ENCODE measurements around the gene FAM107B. TPM values are rescaled to one million over a fixed set of nuclear protein-coding genes. Genes with fewer than 3 reads are reported as not detected.
"Not testable (repeated sequence)": the region's sequence is repeated elsewhere in the genome, so short reads cannot be mapped to it uniquely, and the experiment has no call there.

The FAM107B gene
- total and polyA plus RNA-seq, 7 donors, result 12.8 to 111 (median 15.0) TPM

DNA sequence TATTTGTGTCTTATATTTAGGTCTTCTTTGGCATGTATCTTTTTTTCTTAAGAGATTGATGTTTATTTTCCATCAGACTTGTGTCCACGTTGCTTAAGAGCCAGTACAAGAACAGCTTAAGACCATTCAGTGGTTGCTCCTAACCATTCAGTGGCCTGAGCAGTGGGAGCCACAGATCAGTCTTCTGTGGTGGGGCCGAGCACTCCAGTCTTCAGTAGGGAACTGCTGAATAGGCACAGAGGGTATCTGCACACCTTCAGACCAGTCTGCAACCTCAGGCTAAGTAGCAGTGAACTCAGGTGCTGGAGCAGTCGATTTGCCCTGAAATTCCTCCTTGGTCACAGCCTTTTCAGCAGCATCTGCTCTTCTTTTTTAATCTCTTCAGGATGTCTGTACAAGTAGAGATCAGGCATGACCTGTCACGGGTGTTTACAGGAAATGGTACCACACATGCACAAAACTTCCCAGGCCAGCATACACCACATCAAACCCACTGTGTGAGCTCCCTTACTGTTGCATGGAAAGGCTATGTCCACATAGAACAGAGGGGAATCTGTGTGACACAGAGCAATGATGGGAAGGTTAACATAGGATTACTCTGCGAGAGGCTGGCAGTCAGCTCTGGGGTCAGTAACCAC is 51.5 kb downstream of the FAM107B start:
- no peaks in the 10 kb centered on the region for H3K36me3 ChIP-seq
- TF ChIP-seq EP300 (IDR thresholded peaks at IDR 0.05) (no peak), CTCF (IDR thresholded peaks at IDR 0.05) (no peak), POLR2A (IDR thresholded peaks at IDR 0.05) (no peak), POLR2AphosphoS5 (IDR thresholded peaks at IDR 0.05) (no peak)
- H3K27me3 ChIP-seq, result no peaks in the 10 kb centered on the region
- H3K9me3 ChIP-seq, result no peaks in the 10 kb centered on the region
- no peaks in the 10 kb centered on the region for H3K4me1 ChIP-seq
- H3K4me3 ChIP-seq, result no peak overlapping the region
- intact Hi-C loops (cut with DNase I), result no loop called here
- H3K27ac ChIP-seq, result no peak overlapping the region
- 66 to 79% methylated on average over 5 of the region's 5 CpGs for WGBS, 2 donors
- no peak for DNase-seq

DNA sequence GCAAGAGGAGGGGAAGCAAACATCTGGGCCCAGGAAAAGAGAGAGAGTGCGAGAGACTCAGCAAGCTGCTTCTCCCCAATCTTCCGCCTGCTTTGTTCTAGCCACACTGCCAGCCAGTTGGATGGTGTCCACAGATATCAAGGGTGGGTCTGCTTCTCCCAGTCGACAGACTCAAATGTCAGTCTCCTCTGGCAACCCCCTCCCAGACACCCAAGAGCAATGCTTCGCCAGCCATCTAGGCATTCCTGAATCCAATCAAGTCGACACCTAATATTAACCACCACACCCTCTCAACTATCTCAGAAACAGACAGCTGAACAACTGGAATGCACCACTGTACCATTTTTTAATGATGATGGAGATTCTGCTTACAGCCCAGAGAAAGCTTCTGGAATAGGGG is 57.1 kb downstream of the FAM107B start:
- Histone ChIP-seq H3K4me3 (no peak overlapping the region), H3K27ac (no peak overlapping the region), H3K4me1 (no peaks in the 10 kb centered on the region), H3K27me3 (no peaks in the 10 kb centered on the region), H3K36me3 (no peaks in the 10 kb centered on the region), H3K9me3 (no peaks in the 10 kb centered on the region)
- no peak for DNase-seq
- 75 to 94% methylated on average over 5 of the region's 5 CpGs for WGBS, 2 donors
- TF ChIP-seq EP300 (IDR thresholded peaks at IDR 0.05) (no peak), POLR2AphosphoS5 (IDR thresholded peaks at IDR 0.05) (no peak), POLR2A (IDR thresholded peaks at IDR 0.05) (no peak), CTCF (IDR thresholded peaks at IDR 0.05) (no peak)
- intact Hi-C loops (cut with DNase I), result no loop called here

- Histone ChIP-seq H3K36me3 (no peaks in the 10 kb centered on the region), H3K9me3 (no peaks in the 10 kb centered on the region), H3K27ac (no peak overlapping the region), H3K4me1 (no peaks in the 10 kb centered on the region), H3K4me3 (no peak overlapping the region), H3K27me3 (no peaks in the 10 kb centered on the region)
- 83 to 84% methylated on average over 5 of the region's 5 CpGs for WGBS, 2 donors
- no peak for DNase-seq
- intact Hi-C loops (cut with DNase I), result no loop called here
- TF ChIP-seq POLR2AphosphoS5 (IDR thresholded peaks at IDR 0.05) (no peak), CTCF (IDR thresholded peaks at IDR 0.05) (no peak), EP300 (IDR thresholded peaks at IDR 0.05) (no peak), POLR2A (IDR thresholded peaks at IDR 0.05) (no peak)
Measured at GRCh38 chr10:14712991-14713424, 61.7 kb downstream of the FAM107B start.

GRCh38 chr10:14709344-14709743 is 65.4 kb downstream of the FAM107B start:
- WGBS, 2 donors, result 83 to 89% methylated on average over 3 of the region's 3 CpGs
- H3K36me3 ChIP-seq; DNase-seq; H3K27ac ChIP-seq; H3K4me1 ChIP-seq; H3K27me3 ChIP-seq; intact Hi-C loops (cut with DNase I); H3K9me3 ChIP-seq; H3K4me3 ChIP-seq: not testable (repeated sequence)

- no peak for DNase-seq
- 89 to 93% methylated on average over 4 of the region's 4 CpGs for WGBS, 2 donors
- Histone ChIP-seq H3K4me1 (no peaks in the 10 kb centered on the region), H3K36me3 (no peaks in the 10 kb centered on the region), H3K27me3 (no peaks in the 10 kb centered on the region), H3K27ac (no peak overlapping the region), H3K4me3 (no peak overlapping the region), H3K9me3 (no peaks in the 10 kb centered on the region)
- TF ChIP-seq CTCF (IDR thresholded peaks at IDR 0.05), result no peak
- no peak for TF ChIP-seq POLR2AphosphoS5 (IDR thresholded peaks at IDR 0.05)
- no peak for TF ChIP-seq EP300 (IDR thresholded peaks at IDR 0.05)
- TF ChIP-seq POLR2A (IDR thresholded peaks at IDR 0.05), result no peak
- intact Hi-C loops (cut with DNase I), result no loop called here
Measured at GRCh38 chr10:14707481-14707880, 67.2 kb downstream of the FAM107B start.
